ENCODE results near the gene ATAD3A. TPM values are rescaled to one million over a fixed set of nuclear protein-coding genes. Genes with fewer than 3 reads are reported as not detected.

ATAD3A gene
- total and polyA plus RNA-seq, 7 donors: 8.6 to 40.4 (median 12.8) TPM

GRCh38 chr1:1543706-1544099 lies 31.7 kb downstream of the ATAD3A start:
- Histone ChIP-seq H3K4me1 (peaks cover 0 to 19% (median 17%) of the 10 kb centered on the region in 4 donors), H3K27ac (no peak overlapping the region), H3K4me3 (no peak overlapping the region), H3K36me3 (peaks cover 0 to 35% (median 15%) of the 10 kb centered on the region in 4 donors), H3K27me3 (no peaks in the 10 kb centered on the region), H3K9me3 (no peaks in the 10 kb centered on the region)
- WGBS, 2 donors: 26 to 74% methylated on average over 19 of the region's 19 CpGs
- intact Hi-C loops (cut with DNase I): no loop called here
- TF ChIP-seq EP300 (IDR thresholded peaks at IDR 0.05) (no peak), POLR2A (IDR thresholded peaks at IDR 0.05) (no peak), POLR2AphosphoS5 (IDR thresholded peaks at IDR 0.05) (no peak), CTCF (IDR thresholded peaks at IDR 0.05) (no peak)
- no peak for DNase-seq

- no peak overlapping the region for H3K4me3 ChIP-seq
- no peak for TF ChIP-seq POLR2AphosphoS5 (IDR thresholded peaks at IDR 0.05)
- no peak for TF ChIP-seq EP300 (IDR thresholded peaks at IDR 0.05)
- TF ChIP-seq POLR2A (IDR thresholded peaks at IDR 0.05): no peak
- no peak for TF ChIP-seq CTCF (IDR thresholded peaks at IDR 0.05)
- WGBS, 2 donors: 91 to 95% methylated on average over 10 of the region's 10 CpGs
- intact Hi-C loops (cut with DNase I): no loop called here
- H3K27ac ChIP-seq: no peak overlapping the region
- no peak for DNase-seq
- H3K9me3 ChIP-seq: no peaks in the 10 kb centered on the region
- H3K36me3 ChIP-seq: peaks cover 0 to 35% (median 15%) of the 10 kb centered on the region in 4 donors
- no peaks in the 10 kb centered on the region for H3K27me3 ChIP-seq
- peaks cover 0 to 11% (median 9%) of the 10 kb centered on the region in 4 donors for H3K4me1 ChIP-seq
These were observed 32.6 kb downstream of the ATAD3A start for GRCh38 chr1:1544544-1544943.

GRCh38 chr1:1545946-1546737 lies 34.2 kb downstream of the ATAD3A start:
- no peak overlapping the region for H3K27ac ChIP-seq
- no peaks in the 10 kb centered on the region for H3K9me3 ChIP-seq

GRCh38 chr1:1547011-1547410 lies 35.0 kb downstream of the ATAD3A start:
- H3K4me1 ChIP-seq: peaks cover 0 to 9% (median 0%) of the 10 kb centered on the region in 4 donors
- WGBS, 2 donors: 90 to 92% methylated on average over 9 of the region's 9 CpGs
- DNase-seq: no peak
- peaks cover 0 to 27% (median 8%) of the 10 kb centered on the region in 4 donors for H3K36me3 ChIP-seq
- intact Hi-C loops (cut with DNase I): no loop called here
- H3K9me3 ChIP-seq: no peaks in the 10 kb centered on the region
- TF ChIP-seq POLR2AphosphoS5 (IDR thresholded peaks at IDR 0.05): no peak
- TF ChIP-seq CTCF (IDR thresholded peaks at IDR 0.05): no peak
- TF ChIP-seq EP300 (IDR thresholded peaks at IDR 0.05): no peak
- TF ChIP-seq POLR2A (IDR thresholded peaks at IDR 0.05): no peak
- H3K27me3 ChIP-seq: no peaks in the 10 kb centered on the region
- H3K27ac ChIP-seq: no peak overlapping the region
- no peak overlapping the region for H3K4me3 ChIP-seq

More at GRCh38 chr1:1545946-1546737, 34.2 kb downstream of the ATAD3A start:
- no peak overlapping the region for H3K4me3 ChIP-seq
- intact Hi-C loops (cut with DNase I): no loop called here
- peaks cover 0 to 35% (median 15%) of the 10 kb centered on the region in 4 donors for H3K36me3 ChIP-seq
- H3K27me3 ChIP-seq: no peaks in the 10 kb centered on the region
- no peak for TF ChIP-seq CTCF (IDR thresholded peaks at IDR 0.05)
- no peak for TF ChIP-seq POLR2AphosphoS5 (IDR thresholded peaks at IDR 0.05)
- no peak for TF ChIP-seq POLR2A (IDR thresholded peaks at IDR 0.05)
- TF ChIP-seq EP300 (IDR thresholded peaks at IDR 0.05): no peak
- 83 to 90% methylated on average over 23 of the region's 23 CpGs for WGBS, 2 donors
- peaks cover 0 to 9% (median 2%) of the 10 kb centered on the region in 4 donors for H3K4me1 ChIP-seq
- DNase-seq: no peak
